Fibroblast of lung (primary cell): Measurements from ENCODE around the gene STK36. TPM values are rescaled to one million over a fixed set of nuclear protein-coding genes. Genes with fewer than 3 reads are reported as not detected.
A peak's percentile ranks its signal among the peaks of the same experiment; 100 is the strongest.

Experiments
- DNase-seq, 2 donors: peaks; one replicate each; pipeline versions ENCODE4 v3.0.0 to v3.0.0-alpha.2; 2010; ENCODE audit warnings: low read depth in 2 of 2
- H2AFZ ChIP-seq: 2 replicates; pipeline ENCODE4 v1.5.1; 2012; ENCODE audit warnings: low read length, control low read depth, inconsistent platforms
- H3K27ac ChIP-seq: 2 replicates; pipeline ENCODE4 v1.5.1; 2011; ENCODE audit warnings: low read length, control low read depth; ENCODE audit not compliant: insufficient read depth
- H3K27me3 ChIP-seq: 2 replicates; pipeline ENCODE4 v1.5.1; 2011; ENCODE audit warnings: mild to moderate bottlenecking, low read length; ENCODE audit not compliant: control insufficient read depth, insufficient read depth
- H3K36me3 ChIP-seq: 2 replicates; pipeline ENCODE4 v1.5.1; 2011; ENCODE audit warnings: low read length; ENCODE audit not compliant: control insufficient read depth, insufficient read depth
- H3K4me1 ChIP-seq: 2 replicates; pipeline ENCODE4 v1.5.1; 2011; ENCODE audit warnings: low read length; ENCODE audit not compliant: control insufficient read depth, insufficient read depth; ENCODE audit errors: extremely low read depth
- H3K4me2 ChIP-seq: 2 replicates; pipeline ENCODE4 v1.5.1; 2011; ENCODE audit warnings: low read length, control low read depth; ENCODE audit not compliant: insufficient read depth; ENCODE audit errors: extremely low read depth
- H3K4me3 ChIP-seq, 4 experiments: fragments of 200-600 bp in 1 of 4; sonication (generic) in 1 of 4; replicated peaks in 1 of 4; 2 replicates each; pipeline ENCODE4 v1.5.1; 2011 to 2016; ENCODE audit warnings: low read length in 4 of 4, low read depth in 3 of 4, mild to moderate bottlenecking in 3 of 4, control low read depth in 2 of 4, inconsistent platforms in 1 of 4, mixed read lengths in 1 of 4; ENCODE audit not compliant: insufficient read depth in 1 of 4; ENCODE audit errors: control extremely low read depth in 1 of 4
- H3K79me2 ChIP-seq: 2 replicates; pipeline ENCODE4 v1.5.1; 2012; ENCODE audit warnings: mild to moderate bottlenecking, low read length, inconsistent platforms; ENCODE audit not compliant: control insufficient read depth, insufficient read depth
- H3K9ac ChIP-seq: 2 replicates; pipeline ENCODE4 v1.5.1; 2011; ENCODE audit warnings: mild to moderate bottlenecking, low read length, control low read depth; ENCODE audit not compliant: insufficient read depth
- H3K9me3 ChIP-seq: 2 replicates; pipeline ENCODE4 v1.5.1; 2012; ENCODE audit warnings: low read depth, low read length; ENCODE audit not compliant: control insufficient read depth, insufficient read depth
- H4K20me1 ChIP-seq: 2 replicates; pipeline ENCODE4 v1.5.1; 2011; ENCODE audit warnings: low read length; ENCODE audit not compliant: control insufficient read depth, insufficient read depth; ENCODE audit errors: extremely low read depth
- EZH2 ChIP-seq: IDR thresholded peaks from 2 replicates; pipeline ENCODE4 v1.5.1; 2012; ENCODE audit warnings: low read length, control low read depth, mild to moderate bottlenecking; ENCODE audit errors: missing control alignments
- polyA plus RNA-seq, 2 donors: library from polyadenylated mRNA; depleted of rRNA in 1 of 2; stranded (reverse) in 1 of 2; unstranded in 1 of 2; fragments of >200 nt; gene quantifications; 2 replicates each; pipeline ENCODE4 v1.2.1, GENCODE V29; 2011 to 2012; ENCODE audit warnings: missing spikeins in 1 of 2
- total RNA-seq: library from RNA; depleted of rRNA; stranded (reverse); fragments of >200 nt; gene quantifications from 2 replicates; pipeline ENCODE4 v1.2.1, GENCODE V29; 2014
- TF ChIP-seq, protein P1 (sequence below), 2 donors: IDR thresholded peaks in 1 of 2; conservative IDR thresholded peaks in 1 of 2; 1 replicate in 1 of 2; 2 replicates in 1 of 2; pipeline ENCODE4 v1.5.1; 2011 to 2012; ENCODE audit warnings: low read length in 2 of 2, control low read depth in 1 of 2, inconsistent platforms in 1 of 2, low read depth in 1 of 2, mild to moderate bottlenecking in 1 of 2

The STK36 gene
- total and polyA plus RNA-seq, 2 donors (not counting 1 experiment from before 2014, with no cell fraction given) = 21.4 to 36.0 TPM

DNA sequence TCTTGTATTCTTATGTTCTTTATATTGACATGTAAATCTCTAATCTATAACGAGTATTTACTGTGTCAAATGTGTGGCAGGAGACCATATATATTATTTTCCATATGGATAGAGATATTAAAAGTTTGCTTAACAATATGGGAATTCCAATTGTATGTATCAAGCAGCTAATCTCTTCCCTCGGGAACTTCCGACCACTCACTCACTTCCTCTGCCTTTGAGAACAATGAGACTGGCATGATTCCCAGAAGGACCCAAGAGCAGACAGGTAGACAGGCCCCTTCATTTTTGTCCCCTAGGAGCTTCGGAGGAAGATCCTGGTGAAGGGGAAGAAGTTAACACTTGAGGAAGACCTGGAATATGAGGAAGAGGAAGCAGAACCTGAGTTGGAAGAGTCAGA is 40.0 kb upstream of the STK36 start:
- no peak overlapping the region for H3K4me2 ChIP-seq
- no peak for TF ChIP-seq EZH2
- TF ChIP-seq, protein P1, sequence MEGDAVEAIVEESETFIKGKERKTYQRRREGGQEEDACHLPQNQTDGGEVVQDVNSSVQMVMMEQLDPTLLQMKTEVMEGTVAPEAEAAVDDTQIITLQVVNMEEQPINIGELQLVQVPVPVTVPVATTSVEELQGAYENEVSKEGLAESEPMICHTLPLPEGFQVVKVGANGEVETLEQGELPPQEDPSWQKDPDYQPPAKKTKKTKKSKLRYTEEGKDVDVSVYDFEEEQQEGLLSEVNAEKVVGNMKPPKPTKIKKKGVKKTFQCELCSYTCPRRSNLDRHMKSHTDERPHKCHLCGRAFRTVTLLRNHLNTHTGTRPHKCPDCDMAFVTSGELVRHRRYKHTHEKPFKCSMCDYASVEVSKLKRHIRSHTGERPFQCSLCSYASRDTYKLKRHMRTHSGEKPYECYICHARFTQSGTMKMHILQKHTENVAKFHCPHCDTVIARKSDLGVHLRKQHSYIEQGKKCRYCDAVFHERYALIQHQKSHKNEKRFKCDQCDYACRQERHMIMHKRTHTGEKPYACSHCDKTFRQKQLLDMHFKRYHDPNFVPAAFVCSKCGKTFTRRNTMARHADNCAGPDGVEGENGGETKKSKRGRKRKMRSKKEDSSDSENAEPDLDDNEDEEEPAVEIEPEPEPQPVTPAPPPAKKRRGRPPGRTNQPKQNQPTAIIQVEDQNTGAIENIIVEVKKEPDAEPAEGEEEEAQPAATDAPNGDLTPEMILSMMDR (conservative IDR thresholded peaks at IDR 0.05 in 1 of 2, IDR thresholded peaks at IDR 0.05 in 1 of 2; ENCODE audit: low read depth in 1 of 2, low read length in 2 of 2) = no peak
- DNase-seq = peak in 1 of 2 donors; percentile 48

DNA sequence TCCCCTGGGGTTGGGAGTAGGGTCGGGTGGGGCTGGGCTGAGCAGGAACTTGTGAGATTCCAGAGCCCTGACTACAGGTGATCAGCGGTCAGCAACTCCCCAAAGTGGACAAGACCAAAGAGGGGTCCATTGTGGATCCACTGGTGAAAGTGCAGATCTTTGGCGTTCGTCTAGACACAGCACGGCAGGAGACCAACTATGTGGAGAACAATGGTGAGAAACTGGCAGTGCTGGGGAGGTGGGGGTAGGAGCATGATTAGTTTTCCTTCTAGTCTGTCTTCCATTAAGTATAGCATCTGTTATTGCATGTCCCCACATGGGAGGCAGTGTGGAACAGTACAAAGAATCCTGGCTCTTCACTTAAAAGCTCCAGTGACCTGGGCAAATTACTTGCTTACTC is 36.2 kb upstream of the STK36 start:
- Histone ChIP-seq H3K27ac (no peak overlapping the region), H3K9ac (no peak overlapping the region), H3K79me2 (no peaks in the 10 kb centered on the region), H4K20me1 (no peaks in the 10 kb centered on the region), H3K9me3 (no peaks in the 10 kb centered on the region), H3K4me3 (no peak overlapping the region), H3K36me3 (peaks cover 24% of the 10 kb centered on the region), H2AFZ (no peak overlapping the region), H3K27me3 (no peaks in the 10 kb centered on the region), H3K4me1 (no peaks in the 10 kb centered on the region), H3K4me2 (no peak overlapping the region)
- TF ChIP-seq, protein P1 (conservative IDR thresholded peaks at IDR 0.05 in 1 of 2, IDR thresholded peaks at IDR 0.05 in 1 of 2; ENCODE audit: low read depth in 1 of 2, low read length in 2 of 2) = no peak
- TF ChIP-seq EZH2 = no peak
- DNase-seq = no peak

More for the DNA sequence above, 40.0 kb upstream of the STK36 start:
- no peaks in the 10 kb centered on the region for H3K79me2 ChIP-seq
- H3K27ac ChIP-seq = no peak overlapping the region
- no peaks in the 10 kb centered on the region for H3K4me1 ChIP-seq
- H3K27me3 ChIP-seq = no peaks in the 10 kb centered on the region
- no peaks in the 10 kb centered on the region for H3K9me3 ChIP-seq
- no peak overlapping the region for H2AFZ ChIP-seq
- peaks cover 12% of the 10 kb centered on the region for H3K36me3 ChIP-seq
- no peak overlapping the region for H3K4me3 ChIP-seq
- H4K20me1 ChIP-seq = no peaks in the 10 kb centered on the region
- no peak overlapping the region for H3K9ac ChIP-seq

DNA sequence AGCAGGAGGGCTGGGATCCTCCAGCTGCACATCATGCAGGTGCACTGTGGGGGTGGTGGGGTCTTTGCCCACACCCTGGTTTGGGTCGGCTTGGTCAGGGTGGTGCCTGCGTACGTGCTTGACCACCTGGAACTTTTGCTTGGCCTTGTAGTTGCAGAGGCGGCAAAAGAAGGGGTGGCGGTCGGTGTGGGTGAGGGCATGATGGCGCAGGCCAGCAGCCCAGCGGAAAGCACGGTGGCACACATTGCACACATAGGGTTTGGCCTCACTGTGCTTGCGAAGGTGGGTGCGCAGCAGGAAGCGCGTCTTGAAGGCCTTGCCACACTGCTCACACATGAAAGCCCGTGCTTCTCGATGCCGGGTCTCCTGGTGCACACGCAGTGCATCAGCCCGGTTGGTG is 33.5 kb upstream of the STK36 start:
- DNase-seq = no peak
- Histone ChIP-seq H3K4me2 (no peak overlapping the region), H3K27me3 (no peaks in the 10 kb centered on the region), H3K4me1 (no peaks in the 10 kb centered on the region), H2AFZ (no peak overlapping the region), H3K9ac (no peak overlapping the region), H3K9me3 (no peaks in the 10 kb centered on the region), H3K27ac (no peak overlapping the region), H3K4me3 (no peak overlapping the region), H3K79me2 (no peaks in the 10 kb centered on the region), H4K20me1 (no peaks in the 10 kb centered on the region), H3K36me3 (peaks cover 28% of the 10 kb centered on the region)
- TF ChIP-seq EZH2 = no peak
- TF ChIP-seq, protein P1 (conservative IDR thresholded peaks at IDR 0.05 in 1 of 2, IDR thresholded peaks at IDR 0.05 in 1 of 2; ENCODE audit: low read depth in 1 of 2, low read length in 2 of 2) = no peak
